DND-41 (cell line): ENCODE measurements around the gene CPNE4.

Experiments
- ATAC-seq: fragments of 200-7000 bp; cut with Tn5 transposase; 3 replicates; pipeline ENCODE4 v1.9.1; 2021; ENCODE audit warnings: low read depth; ENCODE audit not compliant: insufficient read depth
- DNase-seq: peaks from one replicate; pipeline ENCODE4 v3.0.0-alpha.2; 2020
- H2AFZ ChIP-seq: 2 replicates; pipeline ENCODE4 v1.6.0; 2012; ENCODE audit warnings: low read depth, low read length
- H3K27ac ChIP-seq: 2 replicates; pipeline ENCODE4 v1.5.1; 2012; ENCODE audit warnings: low read length, inconsistent platforms
- H3K27me3 ChIP-seq: fragments of 200-600 bp; sonication (generic); 2 replicates; pipeline ENCODE4 v1.6.0; 2012; ENCODE audit warnings: low read length, mild to moderate bottlenecking, inconsistent platforms; ENCODE audit not compliant: insufficient read depth, poor library complexity
- H3K36me3 ChIP-seq: 2 replicates; pipeline ENCODE4 v1.5.1; 2012; ENCODE audit warnings: low read length, inconsistent platforms; ENCODE audit not compliant: insufficient read depth
- H3K4me1 ChIP-seq: 2 replicates; pipeline ENCODE4 v1.5.1; 2012; ENCODE audit warnings: mild to moderate bottlenecking, low read length; ENCODE audit not compliant: insufficient read depth
- H3K4me2 ChIP-seq: 2 replicates; pipeline ENCODE4 v1.6.0; 2012; ENCODE audit warnings: mild to moderate bottlenecking, moderate library complexity, low read length, inconsistent platforms; ENCODE audit not compliant: insufficient read depth
- H3K4me3 ChIP-seq, 2 experiments: fragments of 200-600 bp in 1 of 2; shearing (Covaris generic) in 1 of 2; 2 replicates each; pipeline ENCODE4 v1.5.1; 2012 to 2016; ENCODE audit warnings: inconsistent platforms in 2 of 2, low read length in 2 of 2, mild to moderate bottlenecking in 2 of 2, low read depth in 1 of 2, moderate library complexity in 1 of 2
- H3K79me2 ChIP-seq: 2 replicates; pipeline ENCODE4 v1.6.0; 2012; ENCODE audit warnings: low read length, inconsistent platforms; ENCODE audit not compliant: insufficient read depth
- H3K9ac ChIP-seq: 2 replicates; pipeline ENCODE4 v1.6.0; 2012; ENCODE audit warnings: low read depth, mild to moderate bottlenecking, inconsistent platforms, low read length, moderate library complexity
- H3K9me3 ChIP-seq: 2 replicates; pipeline ENCODE4 v1.5.1; 2012; ENCODE audit warnings: low read length, moderate library complexity, mild to moderate bottlenecking, inconsistent platforms; ENCODE audit not compliant: insufficient read depth, severe bottlenecking
- H4K20me1 ChIP-seq: 2 replicates; pipeline ENCODE4 v1.6.0; 2012; ENCODE audit warnings: low read length; ENCODE audit not compliant: insufficient read depth
- CTCF ChIP-seq: IDR thresholded peaks from 2 replicates; pipeline ENCODE4 v1.5.1; 2012; ENCODE audit warnings: borderline replicate concordance, low read length, moderate library complexity, mild to moderate bottlenecking; ENCODE audit not compliant: poor library complexity, severe bottlenecking; ENCODE audit errors: extremely low read depth
- EZH2 ChIP-seq: IDR thresholded peaks from 3 replicates; pipeline ENCODE4 v1.6.1; 2012; ENCODE audit warnings: borderline replicate concordance, low read depth, mild to moderate bottlenecking, moderate library complexity, low read length, inconsistent platforms; ENCODE audit not compliant: severe bottlenecking

The CPNE4 gene

DNA sequence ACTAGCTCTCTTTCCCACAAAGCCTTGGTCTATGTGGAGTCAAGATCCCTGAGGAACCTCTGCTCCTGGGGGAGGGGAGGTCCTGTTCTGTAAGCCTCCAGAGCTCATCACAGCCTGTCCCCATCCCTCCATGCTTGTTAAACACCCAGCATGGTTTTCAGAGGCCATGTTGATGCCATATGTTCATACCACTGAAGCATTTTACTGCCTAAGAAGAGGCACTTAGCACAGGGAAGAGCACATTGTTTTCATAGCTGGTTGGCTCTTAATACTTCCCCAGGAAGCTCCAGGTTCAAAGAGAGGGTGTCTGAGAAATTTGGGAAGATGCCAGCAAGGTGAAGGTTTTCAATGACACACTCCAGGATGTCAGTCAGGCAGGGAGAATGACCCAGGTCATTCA is 25.6 kb downstream of the CPNE4 start:
- no peaks in the 10 kb centered on the region for H3K36me3 ChIP-seq
- no peak overlapping the region for H3K27ac ChIP-seq
- no peak overlapping the region for H2AFZ ChIP-seq
- H3K9me3 ChIP-seq = no peaks in the 10 kb centered on the region
- H4K20me1 ChIP-seq = no peaks in the 10 kb centered on the region
- H3K4me3 ChIP-seq = no peak overlapping the region
- no peak overlapping the region for H3K4me2 ChIP-seq
- no peaks in the 10 kb centered on the region for H3K79me2 ChIP-seq
- DNase-seq = no peak
- H3K27me3 ChIP-seq = peaks cover 3% of the 10 kb centered on the region
- TF ChIP-seq CTCF (no peak), EZH2 (no peak)
- no peak for ATAC-seq
- H3K9ac ChIP-seq = no peak overlapping the region
- no peaks in the 10 kb centered on the region for H3K4me1 ChIP-seq

GRCh38 chr3:132008837-132009236 is 26.0 kb downstream of the CPNE4 start:
- Histone ChIP-seq H4K20me1 (no peaks in the 10 kb centered on the region), H2AFZ (no peak overlapping the region), H3K27ac (no peak overlapping the region), H3K9ac (no peak overlapping the region), H3K4me1 (no peaks in the 10 kb centered on the region), H3K27me3 (no peaks in the 10 kb centered on the region), H3K79me2 (no peaks in the 10 kb centered on the region), H3K9me3 (no peaks in the 10 kb centered on the region), H3K4me2 (no peak overlapping the region), H3K36me3 (no peaks in the 10 kb centered on the region), H3K4me3 (no peak overlapping the region)
- DNase-seq (no peak), ATAC-seq (no peak)
- no peak for TF ChIP-seq EZH2
- no peak for TF ChIP-seq CTCF

DNA sequence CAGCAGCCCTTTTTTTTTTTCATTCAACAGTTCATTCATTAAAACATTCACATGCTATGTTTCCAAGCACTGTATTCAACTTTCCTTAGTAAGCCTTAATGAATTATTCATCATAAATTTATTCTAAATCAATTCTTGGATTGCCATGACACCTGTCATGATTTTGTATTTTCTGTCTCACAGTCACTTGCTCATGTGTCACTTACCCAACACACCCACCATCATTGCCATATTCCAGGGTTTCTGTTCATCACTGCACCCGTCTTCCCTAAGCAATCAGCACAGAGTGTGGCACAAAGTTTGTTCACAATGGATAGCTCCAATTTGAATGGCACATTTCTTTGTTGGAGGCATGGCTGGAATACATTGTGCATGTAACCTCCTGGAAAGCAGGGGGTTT is 27.2 kb downstream of the CPNE4 start:
- H3K79me2 ChIP-seq = no peaks in the 10 kb centered on the region
- H3K27me3 ChIP-seq = no peaks in the 10 kb centered on the region
- H3K36me3 ChIP-seq = no peaks in the 10 kb centered on the region
- no peak for TF ChIP-seq EZH2
- TF ChIP-seq CTCF = no peak
- no peaks in the 10 kb centered on the region for H3K9me3 ChIP-seq
- no peak overlapping the region for H3K4me3 ChIP-seq
- no peak overlapping the region for H3K4me2 ChIP-seq
- H4K20me1 ChIP-seq = no peaks in the 10 kb centered on the region
- H3K27ac ChIP-seq = no peak overlapping the region
- ATAC-seq (no peak), DNase-seq (no peak)
- H2AFZ ChIP-seq = no peak overlapping the region
- H3K9ac ChIP-seq = no peak overlapping the region
- H3K4me1 ChIP-seq = no peaks in the 10 kb centered on the region
